Measurements from ENCODE around the gene NFKB1. TPM values are rescaled to one million over a fixed set of nuclear protein-coding genes. Genes with fewer than 3 reads are reported as not detected.

NFKB1 gene
- total RNA-seq, 2 donors from 2014 or later = 17.8 to 19.3 TPM

- H3K27ac ChIP-seq = no peak overlapping the region
- no peaks in the 10 kb centered on the region for H3K36me3 ChIP-seq
- no peaks in the 10 kb centered on the region for H3K9me3 ChIP-seq
- no peak for TF ChIP-seq CTCF (IDR thresholded peaks at IDR 0.05)
- DNase-seq (ENCODE audit: low spot score) = no peak
- H3K27me3 ChIP-seq = no peaks in the 10 kb centered on the region
- H3K4me1 ChIP-seq = peaks cover 0 to 47% of the 10 kb centered on the region in 2 donors
- no peak overlapping the region for H3K4me3 ChIP-seq
These were observed 4.5 kb downstream of the NFKB1 start for GRCh38 chr4:102505708-102506107.

- no peak for TF ChIP-seq CTCF (IDR thresholded peaks at IDR 0.05)
- H3K4me1 ChIP-seq = peaks cover 0 to 47% of the 10 kb centered on the region in 2 donors
These were observed 5.4 kb downstream of the NFKB1 start for GRCh38 chr4:102506523-102506922.

GRCh38 chr4:102511830-102512605, 10.9 kb downstream of the NFKB1 start:
- Histone ChIP-seq H3K27ac (no peak overlapping the region), H3K9me3 (no peaks in the 10 kb centered on the region), H3K36me3 (no peaks in the 10 kb centered on the region), H3K4me3 (no peak overlapping the region), H3K27me3 (no peaks in the 10 kb centered on the region), H3K4me1 (peaks cover 0 to 6% of the 10 kb centered on the region in 2 donors)
- DNase-seq (ENCODE audit: low spot score) = no peak
- TF ChIP-seq CTCF (IDR thresholded peaks at IDR 0.05) = no peak

More at GRCh38 chr4:102506523-102506922, 5.4 kb downstream of the NFKB1 start:
- DNase-seq (ENCODE audit: low spot score) = no peak
- H3K4me3 ChIP-seq = no peak overlapping the region
- H3K27ac ChIP-seq = no peak overlapping the region
- no peaks in the 10 kb centered on the region for H3K36me3 ChIP-seq
- no peaks in the 10 kb centered on the region for H3K27me3 ChIP-seq
- H3K9me3 ChIP-seq = no peaks in the 10 kb centered on the region

- no peak for TF ChIP-seq CTCF (IDR thresholded peaks at IDR 0.05)
- H3K4me3 ChIP-seq = no peak overlapping the region
- H3K9me3 ChIP-seq = no peaks in the 10 kb centered on the region
- no peak for DNase-seq (ENCODE audit: low spot score)
- peaks cover 0 to 14% of the 10 kb centered on the region in 2 donors for H3K4me1 ChIP-seq
- H3K27me3 ChIP-seq = no peaks in the 10 kb centered on the region
- H3K27ac ChIP-seq = no peak overlapping the region
- no peaks in the 10 kb centered on the region for H3K36me3 ChIP-seq
These were observed 13.3 kb downstream of the NFKB1 start for GRCh38 chr4:102514298-102514964.

- H3K27ac ChIP-seq = no peak overlapping the region
- no peak for DNase-seq (ENCODE audit: low spot score)
- no peak overlapping the region for H3K4me3 ChIP-seq
- no peaks in the 10 kb centered on the region for H3K9me3 ChIP-seq
- no peaks in the 10 kb centered on the region for H3K27me3 ChIP-seq
- H3K4me1 ChIP-seq = peaks cover 0 to 14% of the 10 kb centered on the region in 2 donors
- TF ChIP-seq CTCF (IDR thresholded peaks at IDR 0.05) = no peak
- no peaks in the 10 kb centered on the region for H3K36me3 ChIP-seq
These were observed 16.6 kb downstream of the NFKB1 start for GRCh38 chr4:102517753-102518152.
